ENCODE data around the gene TMEM47. TPM values are rescaled to one million over a fixed set of nuclear protein-coding genes. Genes with fewer than 3 reads are reported as not detected.

The TMEM47 gene
- total RNA-seq, 1 experiment from 2014 or later: 80.9 TPM

DNA sequence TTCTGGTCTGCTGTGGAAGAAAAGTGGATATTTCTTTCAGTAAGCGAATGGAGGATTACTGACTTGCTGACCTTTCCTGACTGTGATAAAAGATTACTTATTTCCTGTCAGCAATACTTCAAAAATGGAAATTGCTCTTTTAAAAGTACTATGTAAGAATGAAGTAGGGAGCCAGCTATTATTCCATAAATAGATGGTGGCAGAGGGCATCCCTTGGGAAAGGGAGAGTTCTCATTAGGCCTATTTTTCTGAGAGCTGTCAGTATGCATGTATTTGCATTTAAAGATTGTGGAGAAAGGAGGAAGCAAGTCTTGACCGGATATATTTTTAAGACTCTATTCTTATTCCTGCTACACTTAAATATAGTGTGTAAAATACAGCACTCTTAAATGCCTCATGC, 37.2 kb downstream of the TMEM47 start:
- no TSS peak for BruUV-seq (replicated peaks)
- Mint-ChIP-seq H3K36me3 (ENCODE audit: insufficient read depth, unreplicated experiment) (no peaks in the 10 kb centered on the region), H3K9me3 (ENCODE audit: low read depth, unreplicated experiment) (peaks cover 3% of the 10 kb centered on the region), H3K27ac (ENCODE audit: unreplicated experiment) (no peak overlapping the region), H3K27me3 (ENCODE audit: unreplicated experiment) (no peaks in the 10 kb centered on the region), H3K4me3 (ENCODE audit: low read depth, unreplicated experiment) (no peak overlapping the region), H3K4me1 (ENCODE audit: low read depth, unreplicated experiment) (no peaks in the 10 kb centered on the region)
- TF ChIP-seq, protein P1, sequence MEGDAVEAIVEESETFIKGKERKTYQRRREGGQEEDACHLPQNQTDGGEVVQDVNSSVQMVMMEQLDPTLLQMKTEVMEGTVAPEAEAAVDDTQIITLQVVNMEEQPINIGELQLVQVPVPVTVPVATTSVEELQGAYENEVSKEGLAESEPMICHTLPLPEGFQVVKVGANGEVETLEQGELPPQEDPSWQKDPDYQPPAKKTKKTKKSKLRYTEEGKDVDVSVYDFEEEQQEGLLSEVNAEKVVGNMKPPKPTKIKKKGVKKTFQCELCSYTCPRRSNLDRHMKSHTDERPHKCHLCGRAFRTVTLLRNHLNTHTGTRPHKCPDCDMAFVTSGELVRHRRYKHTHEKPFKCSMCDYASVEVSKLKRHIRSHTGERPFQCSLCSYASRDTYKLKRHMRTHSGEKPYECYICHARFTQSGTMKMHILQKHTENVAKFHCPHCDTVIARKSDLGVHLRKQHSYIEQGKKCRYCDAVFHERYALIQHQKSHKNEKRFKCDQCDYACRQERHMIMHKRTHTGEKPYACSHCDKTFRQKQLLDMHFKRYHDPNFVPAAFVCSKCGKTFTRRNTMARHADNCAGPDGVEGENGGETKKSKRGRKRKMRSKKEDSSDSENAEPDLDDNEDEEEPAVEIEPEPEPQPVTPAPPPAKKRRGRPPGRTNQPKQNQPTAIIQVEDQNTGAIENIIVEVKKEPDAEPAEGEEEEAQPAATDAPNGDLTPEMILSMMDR (IDR thresholded peaks at IDR 0.05; ENCODE audit: unreplicated experiment): no peak
- intact Hi-C loops (cut with micrococcal nuclease; ENCODE audit: unreplicated experiment): no loop called here
- CTCF ChIA-PET: no interaction called here
- no peak for DNase-seq

DNA sequence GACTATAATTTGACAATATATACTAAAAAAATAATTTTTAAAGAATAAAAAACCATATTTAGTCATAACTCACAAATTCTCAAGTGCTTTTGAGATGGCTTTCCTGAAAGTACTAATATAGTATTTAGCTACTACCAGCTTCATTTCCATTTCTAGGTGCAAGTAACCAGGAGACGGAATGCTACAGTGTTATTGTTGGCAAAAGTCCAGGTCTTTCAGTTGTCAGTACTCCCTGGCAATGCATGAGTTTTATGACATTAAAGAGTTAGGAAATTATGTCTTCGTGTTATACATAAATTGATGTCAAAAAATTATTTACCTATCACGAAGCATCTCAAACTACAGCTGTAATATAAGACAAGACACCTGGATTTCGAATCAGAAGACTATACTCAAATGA, 45.0 kb downstream of the TMEM47 start:
- TF ChIP-seq, protein P1 (IDR thresholded peaks at IDR 0.05; ENCODE audit: unreplicated experiment): no peak
- Mint-ChIP-seq H3K36me3 (ENCODE audit: insufficient read depth, unreplicated experiment) (no peaks in the 10 kb centered on the region), H3K27ac (ENCODE audit: unreplicated experiment) (no peak overlapping the region), H3K4me1 (ENCODE audit: low read depth, unreplicated experiment) (no peaks in the 10 kb centered on the region), H3K9me3 (ENCODE audit: low read depth, unreplicated experiment) (peaks cover 8% of the 10 kb centered on the region), H3K27me3 (ENCODE audit: unreplicated experiment) (no peaks in the 10 kb centered on the region), H3K4me3 (ENCODE audit: low read depth, unreplicated experiment) (no peak overlapping the region)
- no TSS peak for BruUV-seq (replicated peaks)
- CTCF ChIA-PET: no interaction called here
- intact Hi-C loops (cut with micrococcal nuclease; ENCODE audit: unreplicated experiment): no loop called here
- DNase-seq: no peak

DNA sequence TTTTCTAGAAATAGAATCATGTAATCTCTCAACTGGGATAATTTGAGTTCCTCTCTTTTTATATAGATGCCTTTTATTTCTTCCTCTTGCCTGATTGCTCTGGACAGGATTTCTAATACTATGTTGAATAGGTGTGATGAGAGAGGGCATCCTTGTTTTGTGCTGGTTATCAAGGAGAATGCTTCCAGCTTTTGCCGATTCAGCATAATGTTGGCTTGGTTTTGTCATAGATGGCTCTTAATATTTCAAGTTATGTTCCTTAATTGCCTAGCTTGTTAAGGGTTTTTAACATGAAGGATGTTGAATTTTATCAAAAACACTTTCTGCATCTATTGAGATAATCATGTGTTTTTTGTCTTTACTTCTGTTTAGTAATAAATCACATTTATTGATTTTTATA, 58.7 kb downstream of the TMEM47 start:
- H3K9me3 Mint-ChIP-seq (ENCODE audit: low read depth, unreplicated experiment): no peaks in the 10 kb centered on the region
- no peak overlapping the region for H3K27ac Mint-ChIP-seq (ENCODE audit: unreplicated experiment)
- no TSS peak for BruUV-seq (replicated peaks)
- CTCF ChIA-PET: no interaction called here
- H3K36me3 Mint-ChIP-seq (ENCODE audit: insufficient read depth, unreplicated experiment): no peaks in the 10 kb centered on the region
- no peaks in the 10 kb centered on the region for H3K4me1 Mint-ChIP-seq (ENCODE audit: low read depth, unreplicated experiment)
- no peaks in the 10 kb centered on the region for H3K27me3 Mint-ChIP-seq (ENCODE audit: unreplicated experiment)
- H3K4me3 Mint-ChIP-seq (ENCODE audit: low read depth, unreplicated experiment): no peak overlapping the region
- DNase-seq: no peak
- intact Hi-C loops (cut with micrococcal nuclease; ENCODE audit: unreplicated experiment): no loop called here
- TF ChIP-seq, protein P1 (IDR thresholded peaks at IDR 0.05; ENCODE audit: unreplicated experiment): no peak

DNA sequence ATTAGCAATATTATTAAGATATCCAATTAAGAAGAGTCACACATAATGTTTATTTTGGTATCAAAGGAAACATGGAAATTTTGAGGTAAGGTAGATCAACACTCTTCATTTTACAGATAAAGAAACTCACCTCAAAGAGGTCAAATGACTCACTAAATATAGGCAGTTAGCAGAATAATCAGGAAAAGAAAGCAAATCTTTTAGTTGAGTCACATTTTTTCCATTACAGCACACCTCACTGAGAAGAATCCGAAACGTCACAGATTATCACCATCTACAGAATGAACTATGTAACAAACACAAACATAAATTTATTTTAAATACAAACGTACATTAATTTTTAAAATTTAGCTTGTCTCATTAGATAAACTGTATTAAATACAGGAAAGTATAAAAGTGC, 70.1 kb downstream of the TMEM47 start:
- Mint-ChIP-seq H3K36me3 (ENCODE audit: insufficient read depth, unreplicated experiment) (peaks cover 5% of the 10 kb centered on the region), H3K9me3 (ENCODE audit: low read depth, unreplicated experiment) (no peaks in the 10 kb centered on the region), H3K27me3 (ENCODE audit: unreplicated experiment) (no peaks in the 10 kb centered on the region), H3K4me1 (ENCODE audit: low read depth, unreplicated experiment) (peaks cover 28% of the 10 kb centered on the region), H3K27ac (ENCODE audit: unreplicated experiment) (peak overlapping the region; percentile 72), H3K4me3 (ENCODE audit: low read depth, unreplicated experiment) (no peak overlapping the region)
- no TSS peak for BruUV-seq (replicated peaks)
- TF ChIP-seq, protein P1 (IDR thresholded peaks at IDR 0.05; ENCODE audit: unreplicated experiment): no peak
- no peak for DNase-seq
- intact Hi-C loops (cut with micrococcal nuclease; ENCODE audit: unreplicated experiment): loop anchor here (5.0 kb wide), 1 partner anchor 55 kb away; no protein-coding TSS in a partner anchor
- CTCF ChIA-PET: no interaction called here

Data from Calu3 (cell line).